HG02588 (cell line): ENCODE data around the gene ATP5F1E.
A peak's percentile ranks its signal among the peaks of the same experiment; 100 is the strongest.
"Not testable (repeated sequence)": the region's sequence is repeated elsewhere in the genome, so short reads cannot be mapped to it uniquely, and the experiment has no call there.

Experiments
- ATAC-seq: cut with Tn5 transposase; IDR thresholded peaks from one replicate; pipeline ENCODE4 v1.9.1; 2021; ENCODE audit warnings: mild to moderate bottlenecking, moderate library complexity; ENCODE audit not compliant: unreplicated experiment

The ATP5F1E gene

DNA sequence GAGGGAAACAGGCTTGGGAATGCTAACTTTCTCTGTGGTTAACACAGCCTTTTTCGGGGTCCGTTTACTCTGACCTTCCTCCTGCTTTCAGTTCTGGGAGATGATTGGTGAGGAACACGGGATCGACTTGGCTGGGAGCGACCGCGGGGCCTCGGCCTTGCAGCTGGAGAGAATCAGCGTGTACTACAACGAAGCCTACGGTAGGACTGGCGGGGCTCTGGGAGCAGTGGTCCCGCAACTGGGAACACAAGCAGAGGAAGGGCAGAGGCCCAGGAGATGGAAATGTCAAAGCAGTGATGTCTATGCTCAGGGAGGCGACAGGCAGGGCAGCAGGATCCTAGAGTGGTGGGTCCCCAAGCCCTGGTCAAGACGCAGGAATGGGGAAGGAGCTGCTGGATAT, 9.4 kb downstream of the ATP5F1E start:
- no peak for ATAC-seq

GRCh38 chr20:59020938-59021551, 11.1 kb downstream of the ATP5F1E start:
- no peak for ATAC-seq

GRCh38 chr20:59019217-59019616, 12.9 kb downstream of the ATP5F1E start, which contains the start of gene TUBB1:
TUBB1 (plus strand) TSS chr20:59019429; CDS start chr20:59019523, 94 bp downstream.
- ATAC-seq, result no peak

- no peak for ATAC-seq
These were observed 13.3 kb downstream of the ATP5F1E start for GRCh38 chr20:59018817-59019216.

GRCh38 chr20:59017493-59018231, 14.5 kb downstream of the ATP5F1E start:
- no peak for ATAC-seq

- ATAC-seq, result no peak
These were observed 15.2 kb downstream of the ATP5F1E start for GRCh38 chr20:59016795-59017492.

DNA sequence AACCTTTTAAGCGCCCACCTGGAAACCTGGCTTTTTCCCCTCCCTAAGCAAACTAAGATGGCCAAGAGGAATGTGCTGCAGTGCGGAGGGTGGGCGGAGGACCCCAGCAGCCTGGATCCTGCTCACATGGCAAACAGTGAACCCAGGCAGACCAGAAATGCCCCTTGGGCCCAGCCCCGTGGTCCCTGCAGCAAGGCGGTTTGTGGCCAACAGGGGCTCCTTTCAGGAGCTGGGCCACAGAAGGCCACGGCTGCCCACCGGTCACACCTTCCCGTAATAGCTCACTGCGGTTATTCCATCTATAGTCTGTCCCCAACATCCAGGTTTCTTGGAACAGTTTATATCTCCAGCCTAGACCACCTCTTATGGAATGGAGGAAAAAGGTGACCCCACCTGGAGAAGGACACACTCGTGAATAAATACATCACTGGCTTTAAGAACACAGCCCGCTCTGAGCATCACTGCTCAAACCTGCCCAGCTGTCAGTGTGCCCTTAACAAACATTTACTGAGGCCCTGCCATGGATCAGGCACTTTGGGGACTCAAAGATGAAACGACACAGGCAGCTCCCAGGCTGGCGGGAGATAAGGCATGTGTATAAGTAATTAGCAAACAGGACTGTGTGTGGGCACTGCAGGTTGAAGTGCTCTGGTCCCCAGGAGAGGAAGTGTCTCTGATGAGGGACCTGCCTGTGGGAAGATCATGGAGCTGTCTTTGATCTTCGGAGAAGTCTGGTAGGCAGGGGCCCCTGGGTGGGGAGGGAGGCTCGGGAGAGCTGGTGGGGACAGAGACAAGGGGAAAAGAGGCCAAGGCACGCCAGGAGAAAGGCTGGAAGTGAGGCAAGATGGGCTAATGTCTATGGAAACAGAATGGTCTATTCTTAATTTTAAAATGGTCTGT, 16.1 kb downstream of the ATP5F1E start:
- no peak for ATAC-seq

DNA sequence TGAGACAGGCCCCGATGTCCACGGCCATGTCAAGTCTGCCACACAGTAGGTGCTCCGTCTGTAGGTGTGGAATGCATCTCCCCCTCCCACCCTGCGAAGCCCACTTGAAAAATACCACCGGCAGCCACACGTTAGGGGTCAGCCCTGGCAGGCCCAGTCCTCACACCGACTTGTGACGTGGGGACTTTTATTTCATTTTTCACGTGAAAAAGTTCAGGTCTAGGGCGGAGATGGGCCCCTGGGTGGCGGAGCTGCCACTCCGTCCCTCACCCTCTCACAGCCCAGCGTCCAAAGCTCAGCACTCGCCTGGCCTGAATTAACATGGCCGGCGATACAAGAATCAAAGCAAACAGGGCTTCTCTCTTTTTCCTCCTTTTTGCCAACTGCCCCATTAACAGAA, 16.7 kb downstream of the ATP5F1E start:
- ATAC-seq, result no peak

- ATAC-seq, result no peak
These were observed 17.3 kb downstream of the ATP5F1E start for GRCh38 chr20:59014680-59015389.

GRCh38 chr20:59013959-59014608, 18.1 kb downstream of the ATP5F1E start:
- ATAC-seq, result no peak

DNA sequence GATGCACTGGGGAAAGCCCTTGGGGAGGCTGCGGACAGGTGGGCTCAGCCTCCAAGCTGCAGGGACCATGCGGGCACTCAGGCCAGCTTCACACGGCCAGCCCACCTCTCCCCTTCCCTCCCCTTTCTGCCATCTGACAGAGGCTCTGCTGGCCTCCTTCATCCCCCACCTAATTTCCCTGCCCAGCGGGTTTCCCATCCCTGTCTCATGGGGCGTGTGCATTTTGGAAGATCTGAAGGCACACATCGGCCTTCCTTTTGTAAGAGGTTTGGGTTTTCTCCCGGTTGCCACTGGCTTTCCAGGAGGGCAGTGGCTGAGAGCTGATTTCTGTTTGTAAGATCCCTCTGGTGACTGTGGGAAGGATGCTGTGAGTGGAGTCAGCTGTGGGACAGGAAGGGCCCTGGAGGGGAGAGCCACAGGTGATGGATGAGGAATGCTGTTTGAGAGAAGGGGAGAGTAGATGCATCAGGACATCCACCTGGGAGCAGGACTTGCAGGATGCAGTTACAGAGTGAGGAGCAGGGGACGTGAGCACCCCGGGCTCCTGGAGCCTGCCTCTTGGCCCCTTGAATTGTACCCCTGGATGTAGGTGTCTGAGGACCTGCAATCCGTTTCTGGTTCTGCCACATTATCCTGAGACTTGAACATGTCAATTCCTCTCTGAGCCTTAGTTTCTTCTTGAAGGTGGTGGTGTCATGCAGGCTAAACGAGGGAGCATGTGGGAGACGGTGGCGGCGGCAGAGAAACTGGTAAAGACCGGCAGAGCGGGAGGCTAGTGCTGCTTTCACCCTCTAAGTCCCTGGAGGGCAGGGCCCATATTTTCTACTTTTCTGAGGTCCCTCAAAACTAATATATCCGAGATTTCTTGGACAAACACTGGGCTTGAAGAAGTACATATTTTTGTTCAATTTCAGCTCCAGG, 18.8 kb downstream of the ATP5F1E start:
- no peak for ATAC-seq

DNA sequence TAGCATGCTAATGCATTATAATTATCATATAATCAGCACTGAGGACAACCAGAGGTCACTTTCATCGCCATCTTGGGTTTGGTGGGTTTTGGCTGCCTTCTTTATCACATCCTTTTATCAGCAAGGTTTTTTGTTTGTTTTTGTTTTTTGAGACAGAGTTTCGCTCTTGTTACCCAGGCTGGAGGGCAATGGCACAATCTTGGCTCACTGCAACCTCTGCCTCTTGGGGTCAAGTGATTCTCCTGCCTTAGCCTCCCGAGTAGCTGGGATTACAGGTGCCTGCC, 20.3 kb downstream of the ATP5F1E start:
- ATAC-seq, result not testable (repeated sequence)

DNA sequence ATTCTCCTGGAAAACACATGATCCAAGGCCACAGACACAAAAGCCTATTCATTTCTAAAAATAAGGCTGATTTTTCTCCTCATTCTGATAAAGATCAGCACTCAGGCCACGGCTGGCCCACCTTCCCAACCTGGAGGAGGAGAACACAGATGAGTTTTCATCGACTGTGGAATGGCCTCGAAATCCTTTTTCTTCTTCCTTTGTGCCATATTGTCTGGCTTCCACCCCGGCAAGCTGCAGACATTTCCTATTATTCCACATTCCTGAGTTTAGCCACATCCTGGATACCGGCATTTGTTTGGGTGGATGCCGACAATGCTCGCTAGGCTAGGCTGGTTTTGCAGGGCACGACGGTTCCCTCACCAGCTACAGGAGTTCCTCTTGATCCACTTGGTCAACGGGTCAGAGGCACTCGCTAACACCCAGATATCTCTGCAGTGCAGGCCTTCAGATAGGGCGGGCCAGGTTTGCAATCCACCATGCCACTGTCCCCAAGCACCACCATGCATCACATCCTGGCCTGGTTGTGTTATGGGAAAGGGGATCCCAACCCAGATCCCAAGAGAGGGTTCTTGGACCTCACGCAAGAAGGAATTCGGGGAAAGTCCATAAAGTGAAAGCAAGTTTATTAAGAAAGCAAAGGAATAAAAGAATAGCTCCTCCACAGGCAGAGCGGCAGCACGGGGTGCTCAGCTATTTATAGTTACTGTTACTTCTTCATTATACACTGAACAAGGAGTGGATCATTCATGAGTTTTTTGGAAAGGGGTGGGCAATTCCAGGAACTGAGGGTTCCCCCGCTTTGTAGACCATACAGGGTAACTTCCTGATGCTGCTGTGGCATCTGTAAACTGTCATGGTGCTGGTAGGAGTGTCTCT, 20.9 kb downstream of the ATP5F1E start:
- no peak for ATAC-seq

- no peak for ATAC-seq
These were observed 21.7 kb downstream of the ATP5F1E start for GRCh38 chr20:59010321-59010994.

GRCh38 chr20:59008715-59009336, 23.3 kb downstream of the ATP5F1E start:
- ATAC-seq, result no peak

DNA sequence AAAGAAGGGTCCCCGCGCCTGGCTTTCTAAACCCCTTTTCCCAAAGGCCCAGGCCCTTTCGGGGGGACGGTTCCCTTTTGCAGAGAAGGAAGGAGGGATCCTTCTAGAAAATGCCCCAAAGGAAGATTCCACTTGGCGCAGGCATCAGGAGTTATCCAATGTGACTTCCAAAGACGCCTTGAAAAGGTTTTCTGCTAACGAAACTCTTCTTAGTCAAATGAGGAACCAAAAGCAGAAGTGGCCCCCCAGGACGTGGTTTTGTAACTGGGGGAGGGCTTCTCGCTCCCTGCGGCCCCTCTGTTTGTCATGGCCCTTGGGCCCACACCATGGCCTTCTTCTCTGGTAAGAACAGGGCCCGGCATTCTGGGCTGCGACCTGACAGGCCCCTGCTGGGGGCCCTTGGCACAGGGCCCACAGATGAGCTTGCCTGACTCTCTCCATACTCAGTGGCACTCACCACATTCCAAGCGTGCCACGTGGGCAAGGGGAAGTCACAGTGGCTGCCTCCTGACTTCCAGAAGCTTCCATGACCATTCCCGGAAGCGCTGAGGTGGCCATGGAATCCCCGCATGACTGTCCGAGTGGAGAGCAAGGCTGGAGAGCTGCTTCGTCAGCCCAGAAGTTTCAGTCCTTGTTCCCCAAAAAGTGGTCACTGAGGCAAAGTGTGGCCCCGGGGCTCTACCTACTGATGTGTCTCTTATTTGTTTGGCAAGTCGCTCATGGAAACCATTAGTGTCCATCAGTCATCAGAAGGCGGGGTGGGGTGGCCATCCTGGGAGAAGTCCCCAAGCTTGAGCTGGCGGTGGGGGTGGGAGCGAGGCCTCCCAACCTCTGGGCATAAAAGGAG, 24.2 kb downstream of the ATP5F1E start:
- peak; percentile 31 for ATAC-seq
